ENCODE data around the gene MBNL3.

Gene MBNL3

DNA sequence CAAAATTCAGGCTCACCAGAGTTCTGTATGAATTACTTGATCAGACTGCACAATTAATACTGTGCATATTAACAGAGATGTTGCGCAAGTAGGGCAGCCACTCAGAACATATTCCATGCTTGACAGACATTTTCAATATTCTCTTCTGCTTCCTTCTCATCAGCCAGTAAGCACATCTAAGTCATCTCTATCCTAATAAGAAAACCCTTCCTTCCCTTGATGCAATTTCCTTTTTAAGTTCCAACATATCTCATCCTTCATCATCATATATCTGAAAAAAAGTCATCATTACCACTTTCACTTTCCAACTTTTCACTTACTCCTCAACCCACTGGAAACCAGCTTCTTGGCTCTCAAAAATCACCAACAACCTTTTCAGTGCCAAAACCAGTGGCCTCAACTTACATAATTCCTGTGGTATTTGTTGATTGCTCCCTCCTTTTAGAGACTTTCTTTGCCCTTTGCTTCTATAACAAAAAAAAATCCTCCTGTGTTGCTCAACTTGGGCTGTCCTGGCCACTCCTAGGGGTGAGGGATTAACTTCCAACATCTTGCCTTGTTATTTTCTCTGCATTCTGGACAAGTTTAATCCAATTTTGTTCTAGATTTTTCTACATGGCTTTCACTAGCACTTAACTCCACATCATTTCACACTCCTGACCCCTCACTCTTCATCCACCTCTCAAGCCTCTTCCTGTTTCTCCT lies 14.1 kb downstream of the MBNL3 start:
- Histone ChIP-seq H3K27ac (no peak overlapping the region), H3K36me3 (replicated peaks) (no peaks in the 10 kb centered on the region), H3K27me3 (replicated peaks) (no peaks in the 10 kb centered on the region), H3K4me3 (ENCODE audit: low read depth, low read length) (no peak overlapping the region)
- in situ Hi-C loops (cut with HindIII; ENCODE audit: low pct_ligation_motif_present, low sequenced_read_pairs): no loop called here
- no peak for DNase-seq
- TF ChIP-seq, protein P1, sequence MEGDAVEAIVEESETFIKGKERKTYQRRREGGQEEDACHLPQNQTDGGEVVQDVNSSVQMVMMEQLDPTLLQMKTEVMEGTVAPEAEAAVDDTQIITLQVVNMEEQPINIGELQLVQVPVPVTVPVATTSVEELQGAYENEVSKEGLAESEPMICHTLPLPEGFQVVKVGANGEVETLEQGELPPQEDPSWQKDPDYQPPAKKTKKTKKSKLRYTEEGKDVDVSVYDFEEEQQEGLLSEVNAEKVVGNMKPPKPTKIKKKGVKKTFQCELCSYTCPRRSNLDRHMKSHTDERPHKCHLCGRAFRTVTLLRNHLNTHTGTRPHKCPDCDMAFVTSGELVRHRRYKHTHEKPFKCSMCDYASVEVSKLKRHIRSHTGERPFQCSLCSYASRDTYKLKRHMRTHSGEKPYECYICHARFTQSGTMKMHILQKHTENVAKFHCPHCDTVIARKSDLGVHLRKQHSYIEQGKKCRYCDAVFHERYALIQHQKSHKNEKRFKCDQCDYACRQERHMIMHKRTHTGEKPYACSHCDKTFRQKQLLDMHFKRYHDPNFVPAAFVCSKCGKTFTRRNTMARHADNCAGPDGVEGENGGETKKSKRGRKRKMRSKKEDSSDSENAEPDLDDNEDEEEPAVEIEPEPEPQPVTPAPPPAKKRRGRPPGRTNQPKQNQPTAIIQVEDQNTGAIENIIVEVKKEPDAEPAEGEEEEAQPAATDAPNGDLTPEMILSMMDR (IDR thresholded peaks at IDR 0.05; ENCODE audit: low read depth, low read length, missing control alignments): no peak

DNA sequence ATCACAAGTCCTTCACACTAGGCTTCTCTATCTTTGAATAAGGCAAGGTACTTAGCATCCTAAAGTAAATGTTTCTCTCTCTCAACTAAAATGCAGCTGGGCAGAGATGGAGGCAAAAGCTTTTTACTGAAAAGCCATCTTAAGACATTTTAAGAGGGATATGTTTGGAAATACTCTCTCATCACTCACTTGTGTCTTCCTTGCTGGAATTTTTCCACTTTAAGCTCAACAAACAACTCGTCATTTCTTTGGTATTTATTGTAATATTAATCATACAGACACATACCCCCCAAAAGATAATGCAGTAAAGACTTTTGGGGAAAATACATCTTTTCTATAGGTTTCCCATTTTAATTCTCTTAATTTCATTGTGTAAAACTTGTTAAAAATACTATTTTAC lies 16.4 kb downstream of the MBNL3 start:
- in situ Hi-C loops (cut with HindIII; ENCODE audit: low pct_ligation_motif_present, low sequenced_read_pairs): no loop called here
- Histone ChIP-seq H3K4me3 (ENCODE audit: low read depth, low read length) (no peak overlapping the region), H3K27ac (no peak overlapping the region), H3K27me3 (replicated peaks) (no peaks in the 10 kb centered on the region), H3K36me3 (replicated peaks) (no peaks in the 10 kb centered on the region)
- TF ChIP-seq, protein P1 (IDR thresholded peaks at IDR 0.05; ENCODE audit: low read depth, low read length, missing control alignments): no peak
- no peak for DNase-seq

DNA sequence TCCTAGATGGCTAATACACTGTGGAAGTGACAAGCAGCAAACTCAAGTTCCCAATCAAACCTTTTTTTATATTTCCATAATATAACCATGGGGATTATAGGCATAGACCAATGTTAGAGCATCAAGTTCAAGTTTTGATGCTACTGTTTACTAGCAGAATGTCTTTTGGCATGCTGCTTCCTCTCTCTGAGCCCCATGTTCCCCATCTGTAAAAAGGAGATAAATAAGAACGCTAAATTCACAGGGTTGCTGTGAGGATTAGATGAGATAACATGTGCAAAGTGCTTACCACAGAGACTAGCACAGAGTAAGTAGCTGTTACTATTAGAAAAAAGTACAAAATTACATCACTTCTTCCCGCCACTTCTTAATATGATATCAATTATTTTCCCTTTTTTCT lies 18.0 kb downstream of the MBNL3 start:
- DNase-seq: no peak
- TF ChIP-seq, protein P1 (IDR thresholded peaks at IDR 0.05; ENCODE audit: low read depth, low read length, missing control alignments): no peak
- H3K27ac ChIP-seq: no peak overlapping the region
- H3K36me3 ChIP-seq (replicated peaks): no peaks in the 10 kb centered on the region
- in situ Hi-C loops (cut with HindIII; ENCODE audit: low pct_ligation_motif_present, low sequenced_read_pairs): no loop called here
- H3K4me3 ChIP-seq (ENCODE audit: low read depth, low read length): no peak overlapping the region
- H3K27me3 ChIP-seq (replicated peaks): no peaks in the 10 kb centered on the region

DNA sequence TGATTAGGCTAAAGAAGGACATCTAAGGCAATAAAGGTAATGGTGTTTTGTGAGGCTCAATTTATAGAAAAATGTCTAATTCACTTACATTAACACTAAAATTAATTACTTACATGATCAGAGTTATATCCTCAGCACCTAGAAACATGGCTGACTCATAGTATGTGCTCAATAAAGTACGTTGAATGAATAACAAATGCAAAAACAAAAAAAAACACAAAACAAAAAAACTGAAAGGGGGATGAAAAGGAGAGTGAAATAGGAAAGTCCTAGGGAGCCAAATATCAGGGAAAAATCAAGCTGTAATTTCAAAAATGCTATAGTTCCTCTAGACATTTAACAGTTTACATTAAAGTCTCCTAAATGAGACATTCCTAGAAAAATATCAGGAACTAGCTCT lies 18.7 kb downstream of the MBNL3 start:
- H3K4me3 ChIP-seq (ENCODE audit: low read depth, low read length): no peak overlapping the region
- in situ Hi-C loops (cut with HindIII; ENCODE audit: low pct_ligation_motif_present, low sequenced_read_pairs): no loop called here
- no peaks in the 10 kb centered on the region for H3K27me3 ChIP-seq (replicated peaks)
- no peaks in the 10 kb centered on the region for H3K36me3 ChIP-seq (replicated peaks)
- TF ChIP-seq, protein P1 (IDR thresholded peaks at IDR 0.05; ENCODE audit: low read depth, low read length, missing control alignments): no peak
- DNase-seq: no peak
- no peak overlapping the region for H3K27ac ChIP-seq

DNA sequence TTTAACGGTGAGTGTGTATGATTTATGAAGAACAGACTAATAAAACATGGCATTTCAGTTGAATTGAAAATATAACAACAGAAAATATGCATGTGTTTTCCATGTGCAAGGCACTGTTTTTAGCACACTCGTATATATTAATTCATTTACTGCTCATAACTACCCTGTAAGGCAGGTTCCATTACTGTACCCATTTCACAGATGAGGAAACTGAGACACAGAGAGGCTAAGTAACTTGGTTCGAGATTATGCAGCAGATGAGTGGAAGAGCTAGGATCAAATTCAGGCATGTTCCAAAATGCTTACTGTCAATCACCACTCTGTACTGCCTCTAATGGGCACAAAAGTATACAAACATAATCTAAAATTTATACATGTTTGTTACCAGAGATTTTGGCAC lies 20.4 kb downstream of the MBNL3 start:
- TF ChIP-seq, protein P1 (IDR thresholded peaks at IDR 0.05; ENCODE audit: low read depth, low read length, missing control alignments): no peak
- H3K4me3 ChIP-seq (ENCODE audit: low read depth, low read length): no peak overlapping the region
- in situ Hi-C loops (cut with HindIII; ENCODE audit: low pct_ligation_motif_present, low sequenced_read_pairs): no loop called here
- no peaks in the 10 kb centered on the region for H3K36me3 ChIP-seq (replicated peaks)
- no peak for DNase-seq
- no peaks in the 10 kb centered on the region for H3K27me3 ChIP-seq (replicated peaks)
- no peak overlapping the region for H3K27ac ChIP-seq

DNA sequence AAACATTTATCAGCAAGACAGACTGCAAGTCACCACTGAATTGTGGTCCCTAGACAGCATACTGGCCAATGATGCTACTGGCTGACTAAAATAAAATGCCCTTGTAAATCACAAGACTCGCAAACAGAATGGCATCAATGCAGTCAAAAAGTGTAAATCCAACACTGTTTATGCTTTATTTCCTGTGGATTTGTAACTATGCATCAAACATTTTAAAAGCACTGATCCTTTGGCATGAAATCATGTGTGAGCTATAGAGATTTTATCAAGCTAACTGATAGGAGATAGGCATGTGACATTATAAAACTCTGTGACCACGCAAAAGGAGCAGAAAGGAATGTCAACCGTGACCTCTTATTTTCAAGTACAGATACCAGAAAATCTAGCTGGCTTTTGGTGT lies 20.8 kb downstream of the MBNL3 start:
- DNase-seq: no peak
- TF ChIP-seq, protein P1 (IDR thresholded peaks at IDR 0.05; ENCODE audit: low read depth, low read length, missing control alignments): no peak
- Histone ChIP-seq H3K27ac (no peak overlapping the region), H3K27me3 (replicated peaks) (no peaks in the 10 kb centered on the region), H3K36me3 (replicated peaks) (no peaks in the 10 kb centered on the region), H3K4me3 (ENCODE audit: low read depth, low read length) (no peak overlapping the region)
- in situ Hi-C loops (cut with HindIII; ENCODE audit: low pct_ligation_motif_present, low sequenced_read_pairs): no loop called here

All from brain microvascular endothelial cell (primary cell).